SU-DHL-6 (cell line): Measurements from ENCODE around the gene MAP3K12.

ENCODE experiments used
- EZH2phosphoT487 ChIP-seq: fragments of 200-600 bp; sonication (generic), shearing (Covaris generic); conservative IDR thresholded peaks from 2 replicates; pipeline ENCODE4 v1.6.1; 2018; ENCODE audit warnings: mild to moderate bottlenecking, antibody characterized with exemption, low read length, moderate library complexity, mixed read lengths
- TF ChIP-seq, protein P1 (sequence below): fragments of 200-600 bp; sonication (generic); IDR thresholded peaks from one replicate; pipeline ENCODE4 v1.5.1; 2017; ENCODE audit warnings: antibody characterized with exemption, mild to moderate bottlenecking, low read length, moderate library complexity; ENCODE audit not compliant: insufficient read depth, poor library complexity, severe bottlenecking

DNA sequence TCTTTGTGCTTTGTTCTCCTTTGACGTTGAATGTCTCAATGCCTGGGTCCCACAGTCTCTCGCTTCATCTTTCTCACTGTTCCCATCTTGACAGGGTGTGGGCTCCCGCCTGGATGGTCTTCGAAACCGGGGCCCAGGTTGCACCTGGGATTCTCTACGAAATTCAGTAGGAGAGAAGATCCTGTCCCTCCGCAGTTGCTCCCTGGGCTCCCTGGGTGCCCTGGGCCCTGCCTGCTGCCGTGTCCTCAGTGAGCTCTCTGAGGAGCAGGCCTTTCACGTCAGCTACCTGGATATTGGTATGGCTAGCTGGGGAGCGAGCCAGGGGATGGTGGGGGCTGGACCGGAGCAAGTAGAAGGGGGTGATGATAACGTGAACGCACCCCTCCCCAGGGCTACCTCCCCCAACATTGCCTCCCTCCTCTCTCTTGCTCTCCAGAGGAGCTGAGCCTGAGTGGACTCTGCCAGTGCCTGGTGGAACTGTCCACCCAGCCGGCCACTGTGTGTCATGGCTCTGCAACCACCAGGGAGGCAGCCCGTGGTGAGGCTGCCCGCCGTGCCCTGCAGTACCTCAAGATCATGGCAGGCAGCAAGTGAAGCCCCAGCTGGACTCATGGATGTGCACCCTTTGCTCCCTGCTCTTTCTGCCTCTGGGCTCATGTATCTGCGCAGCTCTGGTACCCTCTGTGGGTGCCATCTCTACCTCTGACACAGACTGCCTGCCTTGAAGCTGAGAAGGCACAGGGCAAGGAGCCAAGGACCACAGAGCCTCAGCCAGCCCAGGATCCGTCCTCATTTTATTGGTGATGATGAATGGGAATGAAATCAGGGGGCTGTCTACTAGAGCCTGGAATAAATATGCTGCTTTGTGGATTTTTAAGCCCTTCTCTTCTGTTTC is 6.5 kb upstream of the MAP3K12 start:
- TF ChIP-seq, protein P1, sequence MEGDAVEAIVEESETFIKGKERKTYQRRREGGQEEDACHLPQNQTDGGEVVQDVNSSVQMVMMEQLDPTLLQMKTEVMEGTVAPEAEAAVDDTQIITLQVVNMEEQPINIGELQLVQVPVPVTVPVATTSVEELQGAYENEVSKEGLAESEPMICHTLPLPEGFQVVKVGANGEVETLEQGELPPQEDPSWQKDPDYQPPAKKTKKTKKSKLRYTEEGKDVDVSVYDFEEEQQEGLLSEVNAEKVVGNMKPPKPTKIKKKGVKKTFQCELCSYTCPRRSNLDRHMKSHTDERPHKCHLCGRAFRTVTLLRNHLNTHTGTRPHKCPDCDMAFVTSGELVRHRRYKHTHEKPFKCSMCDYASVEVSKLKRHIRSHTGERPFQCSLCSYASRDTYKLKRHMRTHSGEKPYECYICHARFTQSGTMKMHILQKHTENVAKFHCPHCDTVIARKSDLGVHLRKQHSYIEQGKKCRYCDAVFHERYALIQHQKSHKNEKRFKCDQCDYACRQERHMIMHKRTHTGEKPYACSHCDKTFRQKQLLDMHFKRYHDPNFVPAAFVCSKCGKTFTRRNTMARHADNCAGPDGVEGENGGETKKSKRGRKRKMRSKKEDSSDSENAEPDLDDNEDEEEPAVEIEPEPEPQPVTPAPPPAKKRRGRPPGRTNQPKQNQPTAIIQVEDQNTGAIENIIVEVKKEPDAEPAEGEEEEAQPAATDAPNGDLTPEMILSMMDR = no peak
- no peak for TF ChIP-seq EZH2phosphoT487
